Measurements from ENCODE around the gene GNB2. TPM values are rescaled to one million over a fixed set of nuclear protein-coding genes. Genes with fewer than 3 reads are reported as not detected.

The GNB2 gene
- 245 TPM for polyA plus RNA-seq (2013, experiment 1 of 2)
- 193 TPM for polyA plus RNA-seq (2013, experiment 2 of 2)

GRCh38 chr7:100673302-100673941 is at the start of gene GNB2:
GNB2 (plus strand) TSS chr7:100673740; CDS start chr7:100676266, 2,526 bp downstream.
- no peaks in the 10 kb centered on the region for H3K9me3 ChIP-seq (ENCODE audit: control insufficient read depth, low read length)
- peak within 1 kb of the TSS; percentile 88 for H3K4me3 ChIP-seq (ENCODE audit: extremely low read depth, insufficient read depth, low read length, poor library complexity, severe bottlenecking)
- peaks cover 22% of the 10 kb centered on the region for H3K36me3 ChIP-seq (ENCODE audit: control insufficient read depth, insufficient read depth, low read length)
- WGBS, 2 experiments (ENCODE audit: insufficient coverage in 2 of 2): 0% methylated on average over 19 to 39 of the region's 65 CpGs
- H3K27ac ChIP-seq (ENCODE audit: low read depth, low read length, severe bottlenecking): peak within 1 kb of the TSS; percentile 99
- no peaks in the 10 kb centered on the region for H3K4me1 ChIP-seq (ENCODE audit: control insufficient read depth, insufficient read depth, low read length, poor library complexity, severe bottlenecking)

- Histone ChIP-seq H3K4me3 (ENCODE audit: extremely low read depth, insufficient read depth, low read length, poor library complexity, severe bottlenecking) (no peak overlapping the region), H3K9me3 (ENCODE audit: control insufficient read depth, low read length) (no peaks in the 10 kb centered on the region), H3K4me1 (ENCODE audit: control insufficient read depth, insufficient read depth, low read length, poor library complexity, severe bottlenecking) (no peaks in the 10 kb centered on the region), H3K36me3 (ENCODE audit: control insufficient read depth, insufficient read depth, low read length) (peaks cover 3% of the 10 kb centered on the region), H3K27ac (ENCODE audit: low read depth, low read length, severe bottlenecking) (no peak overlapping the region)
- 87 to 91% methylated on average over 10 to 12 of the region's 15 CpGs for WGBS, 2 experiments (ENCODE audit: insufficient coverage in 2 of 2)
Measured at GRCh38 chr7:100623951-100624824, 49.4 kb upstream of the GNB2 start.

GRCh38 chr7:100626055-100626454 is 47.5 kb upstream of the GNB2 start:
- no peak overlapping the region for H3K4me3 ChIP-seq (ENCODE audit: extremely low read depth, insufficient read depth, low read length, poor library complexity, severe bottlenecking)
- WGBS, 2 experiments (ENCODE audit: insufficient coverage in 2 of 2): 50% methylated on average over 2 of the region's 3 CpGs; no CpG with 5 or more reads in 1 of the 2 experiments

GRCh38 chr7:100626530-100627237 is 46.9 kb upstream of the GNB2 start:
- Histone ChIP-seq H3K4me1 (ENCODE audit: control insufficient read depth, insufficient read depth, low read length, poor library complexity, severe bottlenecking) (no peaks in the 10 kb centered on the region), H3K27ac (ENCODE audit: low read depth, low read length, severe bottlenecking) (no peak overlapping the region), H3K9me3 (ENCODE audit: control insufficient read depth, low read length) (no peaks in the 10 kb centered on the region), H3K4me3 (ENCODE audit: extremely low read depth, insufficient read depth, low read length, poor library complexity, severe bottlenecking) (peak overlapping the region; percentile 21), H3K36me3 (ENCODE audit: control insufficient read depth, insufficient read depth, low read length) (no peaks in the 10 kb centered on the region)
- 8% methylated on average over 23 to 25 of the region's 37 CpGs for WGBS, 2 experiments (ENCODE audit: insufficient coverage in 2 of 2)

More at GRCh38 chr7:100626055-100626454, 47.5 kb upstream of the GNB2 start:
- Histone ChIP-seq H3K27ac (ENCODE audit: low read depth, low read length, severe bottlenecking) (no peak overlapping the region), H3K36me3 (ENCODE audit: control insufficient read depth, insufficient read depth, low read length) (peaks cover under 1% of the 10 kb centered on the region), H3K9me3 (ENCODE audit: control insufficient read depth, low read length) (no peaks in the 10 kb centered on the region), H3K4me1 (ENCODE audit: control insufficient read depth, insufficient read depth, low read length, poor library complexity, severe bottlenecking) (no peaks in the 10 kb centered on the region)

GRCh38 chr7:100627238-100627549 is 46.3 kb upstream of the GNB2 start:
- no peaks in the 10 kb centered on the region for H3K9me3 ChIP-seq (ENCODE audit: control insufficient read depth, low read length)
- WGBS, 2 experiments (ENCODE audit: insufficient coverage in 2 of 2): 92 to 95% methylated on average over 14 to 17 of the region's 21 CpGs
- no peaks in the 10 kb centered on the region for H3K4me1 ChIP-seq (ENCODE audit: control insufficient read depth, insufficient read depth, low read length, poor library complexity, severe bottlenecking)
- no peak overlapping the region for H3K4me3 ChIP-seq (ENCODE audit: extremely low read depth, insufficient read depth, low read length, poor library complexity, severe bottlenecking)
- H3K36me3 ChIP-seq (ENCODE audit: control insufficient read depth, insufficient read depth, low read length): no peaks in the 10 kb centered on the region
- no peak overlapping the region for H3K27ac ChIP-seq (ENCODE audit: low read depth, low read length, severe bottlenecking)

- 64 to 70% methylated on average over 9 to 10 of the region's 11 CpGs for WGBS, 2 experiments (ENCODE audit: insufficient coverage in 2 of 2)
- Histone ChIP-seq H3K4me3 (ENCODE audit: extremely low read depth, insufficient read depth, low read length, poor library complexity, severe bottlenecking) (no peak overlapping the region), H3K9me3 (ENCODE audit: control insufficient read depth, low read length) (no peaks in the 10 kb centered on the region), H3K4me1 (ENCODE audit: control insufficient read depth, insufficient read depth, low read length, poor library complexity, severe bottlenecking) (peaks cover 3% of the 10 kb centered on the region), H3K36me3 (ENCODE audit: control insufficient read depth, insufficient read depth, low read length) (no peaks in the 10 kb centered on the region), H3K27ac (ENCODE audit: low read depth, low read length, severe bottlenecking) (no peak overlapping the region)
Measured at GRCh38 chr7:100629117-100629716, 44.3 kb upstream of the GNB2 start.

- Histone ChIP-seq H3K27ac (ENCODE audit: low read depth, low read length, severe bottlenecking) (no peak overlapping the region), H3K4me3 (ENCODE audit: extremely low read depth, insufficient read depth, low read length, poor library complexity, severe bottlenecking) (no peak overlapping the region), H3K36me3 (ENCODE audit: control insufficient read depth, insufficient read depth, low read length) (no peaks in the 10 kb centered on the region), H3K4me1 (ENCODE audit: control insufficient read depth, insufficient read depth, low read length, poor library complexity, severe bottlenecking) (peaks cover 3% of the 10 kb centered on the region), H3K9me3 (ENCODE audit: control insufficient read depth, low read length) (no peaks in the 10 kb centered on the region)
- WGBS, 2 experiments (ENCODE audit: insufficient coverage in 2 of 2): 82 to 83% methylated on average over 4 of the region's 4 CpGs
Measured at GRCh38 chr7:100630066-100630465, 43.5 kb upstream of the GNB2 start.

- Histone ChIP-seq H3K4me1 (ENCODE audit: control insufficient read depth, insufficient read depth, low read length, poor library complexity, severe bottlenecking) (peaks cover 3% of the 10 kb centered on the region), H3K36me3 (ENCODE audit: control insufficient read depth, insufficient read depth, low read length) (no peaks in the 10 kb centered on the region), H3K27ac (ENCODE audit: low read depth, low read length, severe bottlenecking) (no peak overlapping the region), H3K9me3 (ENCODE audit: control insufficient read depth, low read length) (no peaks in the 10 kb centered on the region), H3K4me3 (ENCODE audit: extremely low read depth, insufficient read depth, low read length, poor library complexity, severe bottlenecking) (peak overlapping the region; percentile 39)
- WGBS, 2 experiments (ENCODE audit: insufficient coverage in 2 of 2): 4 to 5% methylated on average over 28 to 46 of the region's 72 CpGs
Measured at GRCh38 chr7:100632951-100633717, 40.4 kb upstream of the GNB2 start.

GRCh38 chr7:100639995-100640516 is 33.5 kb upstream of the GNB2 start:
- 80 to 84% methylated on average over 16 to 17 of the region's 17 CpGs for WGBS, 2 experiments (ENCODE audit: insufficient coverage in 2 of 2)
- Histone ChIP-seq H3K4me3 (ENCODE audit: extremely low read depth, insufficient read depth, low read length, poor library complexity, severe bottlenecking) (no peak overlapping the region), H3K27ac (ENCODE audit: low read depth, low read length, severe bottlenecking) (no peak overlapping the region), H3K4me1 (ENCODE audit: control insufficient read depth, insufficient read depth, low read length, poor library complexity, severe bottlenecking) (no peaks in the 10 kb centered on the region), H3K36me3 (ENCODE audit: control insufficient read depth, insufficient read depth, low read length) (no peaks in the 10 kb centered on the region), H3K9me3 (ENCODE audit: control insufficient read depth, low read length) (no peaks in the 10 kb centered on the region)

Measured in mesodermal cell (in vitro differentiated cells).